HFF-Myc (cell line): ENCODE measurements around the gene DTX1.

Source experiments
- DNase-seq: peaks from one replicate; pipeline ENCODE4 v3.0.0-alpha.2; 2011; ENCODE audit warnings: low read depth; ENCODE audit errors: extremely low read depth
- H3K4me3 ChIP-seq: replicated peaks from 2 replicates; pipeline ENCODE4 v1.5.1; 2011; ENCODE audit warnings: low read depth, mild to moderate bottlenecking, control low read depth, low read length
- TF ChIP-seq, protein P1 (sequence below): IDR thresholded peaks from 2 replicates; pipeline ENCODE4 v1.5.1; 2012; ENCODE audit warnings: mild to moderate bottlenecking, low read depth, low read length, control low read depth; ENCODE audit errors: missing control alignments

Gene DTX1

DNA sequence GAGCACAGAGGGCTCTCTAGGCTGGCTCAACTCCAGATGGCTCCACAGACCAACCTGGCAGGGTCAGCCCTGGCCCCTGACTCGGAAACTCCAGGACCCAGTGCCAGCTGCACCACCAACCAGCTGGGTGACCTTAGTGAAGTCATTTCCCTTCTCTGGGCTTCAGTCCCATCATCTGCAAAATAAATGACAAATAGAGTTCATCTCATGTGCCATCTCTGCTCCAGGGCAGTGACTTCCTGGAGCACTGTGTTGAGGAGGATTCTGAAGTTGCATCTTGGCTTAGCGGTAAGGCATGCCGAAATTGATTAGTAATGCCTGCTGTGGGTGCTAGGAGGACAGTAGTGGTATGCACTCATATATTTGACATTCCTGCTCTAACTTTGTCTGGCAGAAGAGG lies 31.5 kb downstream of the DTX1 start:
- no peak overlapping the region for H3K4me3 ChIP-seq
- no peak for DNase-seq
- TF ChIP-seq, protein P1, sequence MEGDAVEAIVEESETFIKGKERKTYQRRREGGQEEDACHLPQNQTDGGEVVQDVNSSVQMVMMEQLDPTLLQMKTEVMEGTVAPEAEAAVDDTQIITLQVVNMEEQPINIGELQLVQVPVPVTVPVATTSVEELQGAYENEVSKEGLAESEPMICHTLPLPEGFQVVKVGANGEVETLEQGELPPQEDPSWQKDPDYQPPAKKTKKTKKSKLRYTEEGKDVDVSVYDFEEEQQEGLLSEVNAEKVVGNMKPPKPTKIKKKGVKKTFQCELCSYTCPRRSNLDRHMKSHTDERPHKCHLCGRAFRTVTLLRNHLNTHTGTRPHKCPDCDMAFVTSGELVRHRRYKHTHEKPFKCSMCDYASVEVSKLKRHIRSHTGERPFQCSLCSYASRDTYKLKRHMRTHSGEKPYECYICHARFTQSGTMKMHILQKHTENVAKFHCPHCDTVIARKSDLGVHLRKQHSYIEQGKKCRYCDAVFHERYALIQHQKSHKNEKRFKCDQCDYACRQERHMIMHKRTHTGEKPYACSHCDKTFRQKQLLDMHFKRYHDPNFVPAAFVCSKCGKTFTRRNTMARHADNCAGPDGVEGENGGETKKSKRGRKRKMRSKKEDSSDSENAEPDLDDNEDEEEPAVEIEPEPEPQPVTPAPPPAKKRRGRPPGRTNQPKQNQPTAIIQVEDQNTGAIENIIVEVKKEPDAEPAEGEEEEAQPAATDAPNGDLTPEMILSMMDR = no peak

DNA sequence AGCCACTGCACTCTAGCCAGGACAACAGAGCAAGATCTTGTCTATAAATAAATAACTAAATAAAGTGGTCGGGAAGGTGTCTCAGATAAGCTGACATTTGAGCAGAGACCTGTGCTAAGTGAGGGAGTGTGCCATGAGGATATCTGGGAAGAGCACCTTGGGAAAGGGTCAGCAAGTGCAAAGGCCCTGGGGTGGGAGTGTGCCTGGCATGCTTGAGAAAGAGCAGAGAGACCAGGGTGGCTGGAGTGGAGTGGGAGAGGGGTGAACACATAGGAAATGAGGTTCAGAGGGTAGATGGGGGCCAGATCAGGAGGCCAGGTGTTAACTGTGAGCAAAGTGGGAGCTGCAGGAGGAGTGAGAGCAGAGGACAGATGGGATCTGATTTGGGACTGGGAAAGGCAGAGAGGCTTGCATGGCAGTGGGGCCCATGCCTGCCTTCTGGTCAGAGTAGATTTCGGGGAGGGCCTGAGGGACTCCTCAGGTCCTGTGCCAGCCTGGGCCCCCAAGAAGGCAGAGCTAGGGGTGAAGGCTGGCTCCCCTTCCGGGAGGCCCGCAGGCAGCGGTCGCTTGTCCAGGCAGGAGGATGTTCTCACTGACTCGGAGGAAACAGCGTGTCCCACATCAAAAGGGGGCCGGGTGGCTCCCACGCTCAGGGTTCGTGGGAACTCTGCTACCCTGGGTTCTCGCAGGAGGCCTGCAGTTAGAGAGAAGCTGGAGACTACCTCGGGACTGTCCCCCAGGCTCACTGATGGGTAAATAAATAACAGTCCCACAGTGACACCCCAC lies 32.6 kb downstream of the DTX1 start:
- no peak overlapping the region for H3K4me3 ChIP-seq
- TF ChIP-seq, protein P1 = no peak
- no peak for DNase-seq

- TF ChIP-seq, protein P1 = no peak
- DNase-seq = no peak
- H3K4me3 ChIP-seq = no peak overlapping the region
Observed at GRCh38 chr12:113089839-113090238, 33.3 kb downstream of the DTX1 start.

DNA sequence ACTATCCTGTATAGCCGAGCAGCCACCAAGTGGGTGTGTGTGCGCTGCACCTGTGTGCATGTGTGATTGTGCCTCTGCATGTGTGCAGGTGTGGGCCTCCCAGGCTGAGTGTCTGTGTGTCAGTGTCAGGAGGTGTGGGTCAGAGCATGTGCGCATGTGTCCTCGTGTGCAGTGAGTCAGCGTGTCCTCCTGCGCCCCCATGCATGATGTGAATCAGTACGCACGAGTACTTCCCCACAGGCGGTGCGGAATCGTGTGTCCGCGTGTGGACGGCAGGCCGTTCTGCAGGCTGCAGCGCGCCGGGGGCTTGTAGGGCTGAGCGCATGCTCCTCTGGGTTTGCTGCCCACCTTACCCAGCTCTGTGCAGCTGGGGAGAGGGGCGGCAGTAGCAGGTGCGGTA lies 34.2 kb downstream of the DTX1 start:
- DNase-seq = no peak
- H3K4me3 ChIP-seq = no peak overlapping the region
- TF ChIP-seq, protein P1 = no peak

- TF ChIP-seq, protein P1 = no peak
- DNase-seq = no peak
- H3K4me3 ChIP-seq = no peak overlapping the region
Observed at GRCh38 chr12:113091506-113091905, 35.0 kb downstream of the DTX1 start.

DNA sequence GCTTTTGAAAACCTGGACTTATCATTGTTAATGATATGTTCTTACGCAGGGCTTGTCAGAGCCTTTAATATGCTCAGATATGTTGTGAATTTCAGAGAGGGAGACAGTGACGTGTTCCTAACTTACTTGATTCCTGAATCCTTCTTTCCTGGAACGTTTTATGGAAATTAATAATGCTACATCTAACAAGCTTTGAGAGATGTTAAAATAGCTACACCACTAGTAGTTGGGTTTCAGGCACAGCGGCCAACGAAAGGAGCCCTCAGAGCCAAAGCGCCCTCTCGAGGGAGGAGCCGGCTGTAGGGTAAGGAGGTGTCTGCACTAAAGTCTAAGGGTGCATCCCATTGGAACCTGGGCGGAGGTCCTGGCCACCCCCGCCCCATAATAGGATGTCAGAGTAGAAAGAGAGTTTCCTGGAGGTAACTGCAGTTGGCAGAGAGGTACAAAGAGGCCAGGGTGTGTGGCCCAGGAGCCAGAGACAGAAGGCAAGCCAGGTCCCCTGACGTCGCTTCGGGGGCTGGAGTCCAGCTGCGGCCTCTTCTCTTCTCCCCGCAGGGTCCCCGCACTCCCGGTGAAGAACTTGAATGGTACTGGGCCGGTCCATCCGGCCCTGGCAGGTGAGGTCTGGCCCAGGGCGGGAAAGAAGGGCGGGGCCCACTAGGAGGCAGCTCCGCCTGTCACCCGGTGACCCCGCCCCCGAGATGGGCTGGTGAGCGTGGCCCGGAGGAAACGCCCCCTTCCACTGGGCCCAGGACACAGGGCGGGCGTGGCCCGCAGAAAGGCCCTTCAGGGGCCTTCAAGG lies 36.3 kb downstream of the DTX1 start:
- TF ChIP-seq, protein P1 = no peak
- no peak overlapping the region for H3K4me3 ChIP-seq
- DNase-seq = no peak
